HCT116 (cell line): ENCODE results near the gene APBB1IP. TPM values are rescaled to one million over a fixed set of nuclear protein-coding genes. Genes with fewer than 3 reads are reported as not detected.

Experiments
- ATAC-seq: fragments of 200-7000 bp; cut with Tn5 transposase; 2 replicates; pipeline ENCODE4 v1.9.1; 2020; ENCODE audit warnings: mild to moderate bottlenecking, moderate library complexity
- BruUV-seq: library from RNA; stranded (reverse); fragments of 400-500 nt; replicated peaks from 2 replicates; lab custom pipeline; 2021; lab: Mats Ljungman, UMichigan
- CTCF ChIA-PET: fragments of 300-600 bp; sonication (Branson Sonifier 250); formaldehyde crosslinking; loops from one replicate; lab custom pipeline; 2021; ENCODE audit warnings: antibody characterized with exemption; lab: Charles Lee
- POLR2A ChIA-PET: fragments of 300-600, 350-600 bp; sonication (Branson Sonifier 250); formaldehyde crosslinking; loops from one replicate; lab custom pipeline; 2021; ENCODE audit warnings: antibody characterized with exemption; lab: Charles Lee
- RAD21 ChIA-PET, 2 experiments: fragments of 300-600 bp; sonication (Branson Sonifier 250); formaldehyde crosslinking; loops; one replicate each; lab custom pipeline; 2023; ENCODE audit warnings: low total read pairs in 2 of 2; ENCODE audit not compliant: uncharacterized antibody in 2 of 2, unreplicated experiment in 2 of 2, low non-redundant PET in 1 of 2; lab: Charles Lee
- DNase-seq: peaks from one replicate; pipeline ENCODE4 v3.0.0-alpha.2; 2010; ENCODE audit warnings: low read depth, low spot score
- H2AFZ ChIP-seq: fragments of 200-600 bp; shearing (Covaris generic), sonication (generic); 2 replicates; pipeline ENCODE4 v1.6.1; 2017; ENCODE audit warnings: low read depth, mixed run types, mixed read lengths, antibody characterized with exemption, low read length; ENCODE audit not compliant: poor library complexity, severe bottlenecking
- H3K27ac ChIP-seq: 2 replicates; pipeline ENCODE4 v1.5.1; 2012; ENCODE audit warnings: low read depth, low read length
- H3K27me3 ChIP-seq: fragments of 200-600 bp; sonication (generic); 2 replicates; pipeline ENCODE4 v1.6.1; 2016; ENCODE audit warnings: mixed run types, low read length, mixed read lengths; ENCODE audit not compliant: insufficient read depth
- H3K36me3 ChIP-seq, 2 experiments: fragments of 200-500 bp in 1 of 2; fragments of 200-600 bp in 1 of 2; sonication (Bioruptor generic) in 1 of 2; sonication (generic) in 1 of 2; 2 replicates each; pipeline versions ENCODE4 v1.5.1 to v1.6.1; 2014 to 2016; ENCODE audit warnings: low read length in 2 of 2, inconsistent platforms in 1 of 2, mixed read lengths in 1 of 2, mixed run types in 1 of 2; ENCODE audit not compliant: insufficient read depth in 2 of 2, control insufficient read depth in 1 of 2
- H3K4me1 ChIP-seq, 2 experiments: fragments of 200-600 bp in 1 of 2; sonication (generic) in 1 of 2; 2 replicates each; pipeline versions ENCODE4 v1.5.1 to v1.6.1; 2012 to 2017; ENCODE audit warnings: low read length in 2 of 2, inconsistent platforms in 1 of 2, mild to moderate bottlenecking in 1 of 2, mixed read lengths in 1 of 2, mixed run types in 1 of 2, moderate library complexity in 1 of 2; ENCODE audit not compliant: insufficient read depth in 2 of 2, control insufficient read depth in 1 of 2
- H3K4me2 ChIP-seq: fragments of 200-600 bp; sonication (generic); 2 replicates; pipeline ENCODE4 v1.6.1; 2017; ENCODE audit warnings: mixed run types, low read length, mixed read lengths
- H3K4me3 ChIP-seq, 2 experiments: fragments of 200-600 bp in 1 of 2; sonication (generic) in 1 of 2; replicated peaks in 1 of 2; 2 replicates each; pipeline ENCODE4 v1.5.1; 2011 to 2016; ENCODE audit warnings: low read length in 2 of 2, control low read depth in 1 of 2, low read depth in 1 of 2, mild to moderate bottlenecking in 1 of 2, mixed read lengths in 1 of 2, mixed run types in 1 of 2
- H3K79me2 ChIP-seq: fragments of 200-600 bp; sonication (generic); 2 replicates; pipeline ENCODE4 v1.6.1; 2017; ENCODE audit warnings: mild to moderate bottlenecking, mixed run types, low read length, moderate library complexity, mixed read lengths; ENCODE audit not compliant: insufficient read depth
- H3K9ac ChIP-seq: fragments of 200-600 bp; sonication (generic); 2 replicates; pipeline ENCODE4 v1.6.1; 2016; ENCODE audit warnings: low read length, mixed read lengths
- H3K9me2 ChIP-seq: fragments of 200-600 bp; sonication (generic), shearing (Covaris generic); 2 replicates; pipeline ENCODE4 v1.6.1; 2017; ENCODE audit warnings: mixed run types, mild to moderate bottlenecking, moderate library complexity; ENCODE audit not compliant: insufficient read depth
- H3K9me3 ChIP-seq, 2 experiments: fragments of 200-500 bp in 1 of 2; fragments of 200-600 bp in 1 of 2; sonication (Bioruptor generic) in 1 of 2; sonication (generic) in 1 of 2; 2 replicates each; pipeline ENCODE4 v1.6.1; 2014 to 2017; ENCODE audit warnings: low read length in 2 of 2, mixed read lengths in 2 of 2, inconsistent platforms in 1 of 2, low read depth in 1 of 2, mild to moderate bottlenecking in 1 of 2, mixed run types in 1 of 2, moderate library complexity in 1 of 2; ENCODE audit not compliant: control insufficient read depth in 1 of 2, insufficient read depth in 1 of 2
- H4K20me1 ChIP-seq: fragments of 200-600 bp; sonication (generic), shearing (Covaris generic); 2 replicates; pipeline ENCODE4 v1.6.1; 2017; ENCODE audit warnings: mixed run types, mild to moderate bottlenecking, moderate library complexity; ENCODE audit not compliant: insufficient read depth
- CBX3 ChIP-seq: IDR thresholded peaks from 2 replicates; pipeline ENCODE4 v1.6.1; 2012; ENCODE audit warnings: low read depth
- CEBPB ChIP-seq: IDR thresholded peaks from 2 replicates; pipeline ENCODE4 v1.6.1; 2012; ENCODE audit warnings: low read depth
- EGR1 ChIP-seq: IDR thresholded peaks from 2 replicates; pipeline ENCODE4 v1.6.1; 2012; ENCODE audit warnings: low read depth
- ELF1 ChIP-seq: IDR thresholded peaks from 2 replicates; pipeline ENCODE4 v1.6.1; 2012; ENCODE audit warnings: low read depth, borderline replicate concordance
- EZH2phosphoT487 ChIP-seq: fragments of 200-600 bp; IDR thresholded peaks from 2 replicates; pipeline ENCODE4 v1.6.1; 2018; ENCODE audit warnings: antibody characterized with exemption, borderline replicate concordance
- FOSL1 ChIP-seq: IDR thresholded peaks from 2 replicates; pipeline ENCODE4 v1.6.1; 2012; ENCODE audit warnings: low read depth
- JUND ChIP-seq: IDR thresholded peaks from 2 replicates; pipeline ENCODE4 v1.6.1; 2012
- POLR2A ChIP-seq: IDR thresholded peaks from 2 replicates; pipeline ENCODE4 v1.7.0; 2011; ENCODE audit warnings: borderline replicate concordance; ENCODE audit not compliant: insufficient read depth, insufficient read length; ENCODE audit errors: extremely low read depth
- POLR2AphosphoS5 ChIP-seq: IDR thresholded peaks from 2 replicates; pipeline ENCODE4 v1.6.1; 2011; ENCODE audit warnings: mild to moderate bottlenecking, low read depth, low read length, moderate library complexity
- SIN3A ChIP-seq: IDR thresholded peaks from 2 replicates; pipeline ENCODE4 v1.6.1; 2012; ENCODE audit warnings: low read depth
- SP1 ChIP-seq: IDR thresholded peaks from 2 replicates; pipeline ENCODE4 v1.6.1; 2012; ENCODE audit warnings: low read depth
- TCF7L2 ChIP-seq: IDR thresholded peaks from 2 replicates; pipeline ENCODE4 v1.7.0; 2011; ENCODE audit warnings: borderline replicate concordance, inconsistent platforms; ENCODE audit not compliant: insufficient read depth, insufficient read length; ENCODE audit errors: extremely low read depth
- ZNF274 ChIP-seq: fragments of 200-500 bp; sonication (Bioruptor generic); IDR thresholded peaks from 2 replicates; pipeline ENCODE4 v1.6.1; 2014; ENCODE audit warnings: mild to moderate bottlenecking, low read depth, low read length, inconsistent platforms
- intact Hi-C: fragments of 100-400 bp; cut with micrococcal nuclease; formaldehyde crosslinking; loops from 2 replicates; pipeline ENCODE4 v1.10.0; 2022
- total RNA-seq: library from RNA; stranded (reverse); gene quantifications from one replicate; pipeline ENCODE4 v1.2.1, GENCODE V29; 2021; ENCODE audit not compliant: unreplicated experiment
- TF ChIP-seq, protein P1 (sequence below): IDR thresholded peaks from 2 replicates; pipeline ENCODE4 v1.6.1; 2012
- TF ChIP-seq, protein P2 (sequence below): IDR thresholded peaks from 2 replicates; pipeline ENCODE4 v1.6.1; 2012; ENCODE audit warnings: low read depth
- TF ChIP-seq, protein P3 (sequence below): IDR thresholded peaks from 2 replicates; pipeline ENCODE4 v1.6.1; 2012
- TF ChIP-seq, protein P4 (sequence below), 3 experiments: fragments of 200-600 bp in 1 of 3; sonication (generic) in 1 of 3; IDR thresholded peaks in 2 of 3; conservative IDR thresholded peaks in 1 of 3; 2 replicates each; pipeline ENCODE4 v1.5.1; 2012 to 2017; ENCODE audit warnings: low read depth in 2 of 3, low read length in 2 of 3, antibody characterized with exemption in 1 of 3, borderline replicate concordance in 1 of 3, control low read depth in 1 of 3, mild to moderate bottlenecking in 1 of 3, mixed read lengths in 1 of 3, mixed run types in 1 of 3, moderate library complexity in 1 of 3; ENCODE audit not compliant: insufficient read depth in 1 of 3
- TF ChIP-seq, protein P5 (sequence below): IDR thresholded peaks from 2 replicates; pipeline ENCODE4 v1.6.1; 2011; ENCODE audit warnings: mild to moderate bottlenecking, low read length, moderate library complexity; ENCODE audit not compliant: insufficient replicate concordance; ENCODE audit errors: extremely low read depth

The APBB1IP gene
- total RNA-seq, 1 experiment from 2014 or later = 0.27 TPM

DNA sequence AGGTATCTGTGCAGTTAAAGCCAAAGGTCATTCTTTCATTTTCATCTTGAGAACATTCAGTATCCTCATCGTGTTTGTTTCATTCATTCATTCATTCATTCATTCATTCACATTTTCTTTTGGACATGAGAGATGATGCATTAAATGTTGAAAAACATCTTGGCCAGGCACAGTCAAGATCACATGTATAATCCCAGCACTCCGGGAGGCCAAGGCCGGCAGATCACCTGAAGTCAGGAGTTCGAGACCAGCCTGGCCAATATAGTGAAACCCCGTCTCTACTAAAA lies 34.3 kb downstream of the APBB1IP start:
- ATAC-seq = no peak
- Histone ChIP-seq H3K36me3 (no peaks in the 10 kb centered on the region), H3K4me3 (no peak overlapping the region), H3K79me2 (no peaks in the 10 kb centered on the region), H3K4me2 (no peak overlapping the region), H3K27me3 (no peaks in the 10 kb centered on the region), H3K9ac (no peak overlapping the region), H3K27ac (no peak overlapping the region), H3K9me3 (no peaks in the 10 kb centered on the region), H2AFZ (no peak overlapping the region), H3K9me2 (no peaks in the 10 kb centered on the region), H3K4me1 (peaks cover 0 to 13% of the 10 kb centered on the region in 2 experiments; a peak in 1 of 4 replicates), H4K20me1 (no peaks in the 10 kb centered on the region)
- intact Hi-C loops = no loop called here
- no peak for TF ChIP-seq CEBPB
- TF ChIP-seq, protein P1, sequence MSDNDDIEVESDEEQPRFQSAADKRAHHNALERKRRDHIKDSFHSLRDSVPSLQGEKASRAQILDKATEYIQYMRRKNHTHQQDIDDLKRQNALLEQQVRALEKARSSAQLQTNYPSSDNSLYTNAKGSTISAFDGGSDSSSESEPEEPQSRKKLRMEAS = no peak
- TF ChIP-seq POLR2AphosphoS5 = no peak
- no peak for TF ChIP-seq JUND
- TF ChIP-seq, protein P2, sequence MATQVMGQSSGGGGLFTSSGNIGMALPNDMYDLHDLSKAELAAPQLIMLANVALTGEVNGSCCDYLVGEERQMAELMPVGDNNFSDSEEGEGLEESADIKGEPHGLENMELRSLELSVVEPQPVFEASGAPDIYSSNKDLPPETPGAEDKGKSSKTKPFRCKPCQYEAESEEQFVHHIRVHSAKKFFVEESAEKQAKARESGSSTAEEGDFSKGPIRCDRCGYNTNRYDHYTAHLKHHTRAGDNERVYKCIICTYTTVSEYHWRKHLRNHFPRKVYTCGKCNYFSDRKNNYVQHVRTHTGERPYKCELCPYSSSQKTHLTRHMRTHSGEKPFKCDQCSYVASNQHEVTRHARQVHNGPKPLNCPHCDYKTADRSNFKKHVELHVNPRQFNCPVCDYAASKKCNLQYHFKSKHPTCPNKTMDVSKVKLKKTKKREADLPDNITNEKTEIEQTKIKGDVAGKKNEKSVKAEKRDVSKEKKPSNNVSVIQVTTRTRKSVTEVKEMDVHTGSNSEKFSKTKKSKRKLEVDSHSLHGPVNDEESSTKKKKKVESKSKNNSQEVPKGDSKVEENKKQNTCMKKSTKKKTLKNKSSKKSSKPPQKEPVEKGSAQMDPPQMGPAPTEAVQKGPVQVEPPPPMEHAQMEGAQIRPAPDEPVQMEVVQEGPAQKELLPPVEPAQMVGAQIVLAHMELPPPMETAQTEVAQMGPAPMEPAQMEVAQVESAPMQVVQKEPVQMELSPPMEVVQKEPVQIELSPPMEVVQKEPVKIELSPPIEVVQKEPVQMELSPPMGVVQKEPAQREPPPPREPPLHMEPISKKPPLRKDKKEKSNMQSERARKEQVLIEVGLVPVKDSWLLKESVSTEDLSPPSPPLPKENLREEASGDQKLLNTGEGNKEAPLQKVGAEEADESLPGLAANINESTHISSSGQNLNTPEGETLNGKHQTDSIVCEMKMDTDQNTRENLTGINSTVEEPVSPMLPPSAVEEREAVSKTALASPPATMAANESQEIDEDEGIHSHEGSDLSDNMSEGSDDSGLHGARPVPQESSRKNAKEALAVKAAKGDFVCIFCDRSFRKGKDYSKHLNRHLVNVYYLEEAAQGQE = no peak
- no peak for TF ChIP-seq TCF7L2
- TF ChIP-seq SP1 = no peak
- TF ChIP-seq SIN3A = no peak
- TF ChIP-seq EZH2phosphoT487 = no peak
- no peak for TF ChIP-seq ZNF274
- TF ChIP-seq, protein P3, sequence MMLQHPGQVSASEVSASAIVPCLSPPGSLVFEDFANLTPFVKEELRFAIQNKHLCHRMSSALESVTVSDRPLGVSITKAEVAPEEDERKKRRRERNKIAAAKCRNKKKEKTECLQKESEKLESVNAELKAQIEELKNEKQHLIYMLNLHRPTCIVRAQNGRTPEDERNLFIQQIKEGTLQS = no peak
- TF ChIP-seq CBX3 = no peak
- no peak for TF ChIP-seq ELF1
- no peak for TF ChIP-seq EGR1
- TF ChIP-seq FOSL1 = no peak
- no peak for TF ChIP-seq POLR2A
- TF ChIP-seq, protein P4, sequence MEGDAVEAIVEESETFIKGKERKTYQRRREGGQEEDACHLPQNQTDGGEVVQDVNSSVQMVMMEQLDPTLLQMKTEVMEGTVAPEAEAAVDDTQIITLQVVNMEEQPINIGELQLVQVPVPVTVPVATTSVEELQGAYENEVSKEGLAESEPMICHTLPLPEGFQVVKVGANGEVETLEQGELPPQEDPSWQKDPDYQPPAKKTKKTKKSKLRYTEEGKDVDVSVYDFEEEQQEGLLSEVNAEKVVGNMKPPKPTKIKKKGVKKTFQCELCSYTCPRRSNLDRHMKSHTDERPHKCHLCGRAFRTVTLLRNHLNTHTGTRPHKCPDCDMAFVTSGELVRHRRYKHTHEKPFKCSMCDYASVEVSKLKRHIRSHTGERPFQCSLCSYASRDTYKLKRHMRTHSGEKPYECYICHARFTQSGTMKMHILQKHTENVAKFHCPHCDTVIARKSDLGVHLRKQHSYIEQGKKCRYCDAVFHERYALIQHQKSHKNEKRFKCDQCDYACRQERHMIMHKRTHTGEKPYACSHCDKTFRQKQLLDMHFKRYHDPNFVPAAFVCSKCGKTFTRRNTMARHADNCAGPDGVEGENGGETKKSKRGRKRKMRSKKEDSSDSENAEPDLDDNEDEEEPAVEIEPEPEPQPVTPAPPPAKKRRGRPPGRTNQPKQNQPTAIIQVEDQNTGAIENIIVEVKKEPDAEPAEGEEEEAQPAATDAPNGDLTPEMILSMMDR (IDR thresholded peaks at IDR 0.05 in 2 of 3, conservative IDR thresholded peaks at IDR 0.05 in 1 of 3; ENCODE audit: borderline replicate concordance in 1 of 3, insufficient read depth in 1 of 3, low read depth in 2 of 3, low read length in 2 of 3) = no peak
- TF ChIP-seq, protein P5, sequence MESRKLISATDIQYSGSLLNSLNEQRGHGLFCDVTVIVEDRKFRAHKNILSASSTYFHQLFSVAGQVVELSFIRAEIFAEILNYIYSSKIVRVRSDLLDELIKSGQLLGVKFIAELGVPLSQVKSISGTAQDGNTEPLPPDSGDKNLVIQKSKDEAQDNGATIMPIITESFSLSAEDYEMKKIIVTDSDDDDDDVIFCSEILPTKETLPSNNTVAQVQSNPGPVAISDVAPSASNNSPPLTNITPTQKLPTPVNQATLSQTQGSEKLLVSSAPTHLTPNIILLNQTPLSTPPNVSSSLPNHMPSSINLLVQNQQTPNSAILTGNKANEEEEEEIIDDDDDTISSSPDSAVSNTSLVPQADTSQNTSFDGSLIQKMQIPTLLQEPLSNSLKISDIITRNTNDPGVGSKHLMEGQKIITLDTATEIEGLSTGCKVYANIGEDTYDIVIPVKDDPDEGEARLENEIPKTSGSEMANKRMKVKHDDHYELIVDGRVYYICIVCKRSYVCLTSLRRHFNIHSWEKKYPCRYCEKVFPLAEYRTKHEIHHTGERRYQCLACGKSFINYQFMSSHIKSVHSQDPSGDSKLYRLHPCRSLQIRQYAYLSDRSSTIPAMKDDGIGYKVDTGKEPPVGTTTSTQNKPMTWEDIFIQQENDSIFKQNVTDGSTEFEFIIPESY = no peak
- DNase-seq = no peak
- POLR2A ChIA-PET = no interaction called here
- BruUV-seq = no TSS peak
- CTCF ChIA-PET = no interaction called here
- RAD21 ChIA-PET = no interaction called here
